NT2/D1 (cell line): Measurements from ENCODE around the gene IQSEC1.

Experiments used
- DNase-seq: peaks from one replicate; pipeline ENCODE4 v3.0.0-alpha.2; 2011; ENCODE audit warnings: low read depth, low spot score
- H3K27me3 ChIP-seq: 2 replicates; pipeline ENCODE4 v1.6.0; 2011; ENCODE audit warnings: mild to moderate bottlenecking; ENCODE audit not compliant: insufficient read length, insufficient read depth
- H3K36me3 ChIP-seq: 2 replicates; pipeline ENCODE4 v1.6.1; 2011; ENCODE audit warnings: mild to moderate bottlenecking, low read length, mixed read lengths; ENCODE audit not compliant: insufficient read depth, insufficient read length
- H3K4me1 ChIP-seq: 2 replicates; pipeline ENCODE4 v1.5.1; 2011; ENCODE audit not compliant: insufficient read depth, insufficient read length
- H3K4me3 ChIP-seq: 2 replicates; pipeline ENCODE4 v1.5.1; 2011; ENCODE audit warnings: low read depth; ENCODE audit not compliant: insufficient read length
- H3K9ac ChIP-seq: 2 replicates; pipeline ENCODE4 v1.6.0; 2011; ENCODE audit warnings: low read depth; ENCODE audit not compliant: insufficient read length
- H3K9me3 ChIP-seq: 2 replicates; pipeline ENCODE4 v1.5.1; 2011; ENCODE audit warnings: mild to moderate bottlenecking, low read length; ENCODE audit not compliant: insufficient read depth
- SUZ12 ChIP-seq: IDR thresholded peaks from 2 replicates; pipeline ENCODE4 v1.6.1; 2011; ENCODE audit not compliant: insufficient read length, insufficient read depth; ENCODE audit errors: extremely low read depth
- YY1 ChIP-seq: IDR thresholded peaks from 2 replicates; pipeline ENCODE4 v1.6.1; 2011; ENCODE audit not compliant: insufficient read length, insufficient read depth
- ZNF274 ChIP-seq: IDR thresholded peaks from 2 replicates; pipeline ENCODE4 v1.6.1; 2011; ENCODE audit warnings: mild to moderate bottlenecking, low read depth, low read length

Gene IQSEC1

GRCh38 chr3:12929801-12930200, 143.4 kb downstream of the IQSEC1 start:
- H3K4me1 ChIP-seq = peaks cover 2% of the 10 kb centered on the region
- TF ChIP-seq YY1 = no peak
- TF ChIP-seq SUZ12 = no peak
- no peak for TF ChIP-seq ZNF274
- no peaks in the 10 kb centered on the region for H3K9me3 ChIP-seq
- H3K4me3 ChIP-seq = no peak overlapping the region
- no peaks in the 10 kb centered on the region for H3K27me3 ChIP-seq
- H3K36me3 ChIP-seq = peaks cover 89% of the 10 kb centered on the region
- no peak for DNase-seq
- no peak overlapping the region for H3K9ac ChIP-seq

- H3K9ac ChIP-seq = no peak overlapping the region
- DNase-seq = no peak
- no peak overlapping the region for H3K4me3 ChIP-seq
- no peaks in the 10 kb centered on the region for H3K9me3 ChIP-seq
- TF ChIP-seq SUZ12 (no peak), ZNF274 (no peak), YY1 (no peak)
- peaks cover 14% of the 10 kb centered on the region for H3K4me1 ChIP-seq
- H3K36me3 ChIP-seq = peaks cover 89% of the 10 kb centered on the region
- no peaks in the 10 kb centered on the region for H3K27me3 ChIP-seq
Observed at GRCh38 chr3:12926660-12927059, 146.6 kb downstream of the IQSEC1 start.

GRCh38 chr3:12925648-12926047, 147.6 kb downstream of the IQSEC1 start:
- no peak for TF ChIP-seq YY1
- TF ChIP-seq SUZ12 = no peak
- TF ChIP-seq ZNF274 = no peak
- H3K27me3 ChIP-seq = no peaks in the 10 kb centered on the region
- no peaks in the 10 kb centered on the region for H3K9me3 ChIP-seq
- H3K9ac ChIP-seq = no peak overlapping the region
- no peak overlapping the region for H3K4me3 ChIP-seq
- peaks cover 89% of the 10 kb centered on the region for H3K36me3 ChIP-seq
- H3K4me1 ChIP-seq = peaks cover 12% of the 10 kb centered on the region
- DNase-seq = no peak

- Histone ChIP-seq H3K4me3 (no peak overlapping the region), H3K36me3 (peaks cover 89% of the 10 kb centered on the region), H3K4me1 (peaks cover 12% of the 10 kb centered on the region), H3K9ac (no peak overlapping the region), H3K9me3 (no peaks in the 10 kb centered on the region), H3K27me3 (no peaks in the 10 kb centered on the region)
- TF ChIP-seq ZNF274 (no peak), YY1 (no peak), SUZ12 (no peak)
- DNase-seq = no peak
Observed at GRCh38 chr3:12924437-12924836, 148.8 kb downstream of the IQSEC1 start.

- Histone ChIP-seq H3K4me3 (no peak overlapping the region), H3K36me3 (peaks cover 91% of the 10 kb centered on the region), H3K4me1 (peaks cover 12% of the 10 kb centered on the region), H3K9ac (no peak overlapping the region), H3K27me3 (no peaks in the 10 kb centered on the region), H3K9me3 (no peaks in the 10 kb centered on the region)
- DNase-seq = no peak
- TF ChIP-seq SUZ12 = no peak
- TF ChIP-seq YY1 = no peak
- TF ChIP-seq ZNF274 = no peak
Observed at GRCh38 chr3:12922881-12923431, 150.3 kb downstream of the IQSEC1 start.

GRCh38 chr3:12922306-12922705, 150.9 kb downstream of the IQSEC1 start:
- Histone ChIP-seq H3K27me3 (no peaks in the 10 kb centered on the region), H3K9me3 (no peaks in the 10 kb centered on the region), H3K4me1 (peaks cover 12% of the 10 kb centered on the region), H3K36me3 (peaks cover 95% of the 10 kb centered on the region), H3K4me3 (no peak overlapping the region), H3K9ac (peak overlapping the region; percentile 42)
- no peak for DNase-seq
- TF ChIP-seq YY1 = no peak
- TF ChIP-seq SUZ12 = no peak
- TF ChIP-seq ZNF274 = no peak

GRCh38 chr3:12921736-12922135, 151.5 kb downstream of the IQSEC1 start:
- TF ChIP-seq ZNF274 (no peak), YY1 (no peak), SUZ12 (no peak)
- H3K9ac ChIP-seq = no peak overlapping the region
- H3K4me1 ChIP-seq = peaks cover 12% of the 10 kb centered on the region
- no peak overlapping the region for H3K4me3 ChIP-seq
- no peak for DNase-seq
- peaks cover 99% of the 10 kb centered on the region for H3K36me3 ChIP-seq
- no peaks in the 10 kb centered on the region for H3K27me3 ChIP-seq
- H3K9me3 ChIP-seq = no peaks in the 10 kb centered on the region

- Histone ChIP-seq H3K9me3 (no peaks in the 10 kb centered on the region), H3K36me3 (peaks cover 99% of the 10 kb centered on the region), H3K4me3 (no peak overlapping the region), H3K27me3 (no peaks in the 10 kb centered on the region), H3K9ac (no peak overlapping the region), H3K4me1 (peaks cover 12% of the 10 kb centered on the region)
- DNase-seq = no peak
- TF ChIP-seq ZNF274 (no peak), YY1 (no peak)
Observed at GRCh38 chr3:12920967-12921366, 152.3 kb downstream of the IQSEC1 start.
